Liver (tissue), 9 donors: ENCODE measurements around the gene SMG5. TPM values are rescaled to one million over a fixed set of nuclear protein-coding genes. Genes with fewer than 3 reads are reported as not detected.

Experiments
- DNase-seq: peaks from one replicate; pipeline ENCODE4 v3.0.0-alpha.2; 2017; ENCODE audit warnings: low spot score
- H3K27ac ChIP-seq, 2 donors: one replicate each; pipeline ENCODE4 v1.7.0; 2013; ENCODE audit warnings: inconsistent platforms in 2 of 2, low read length in 2 of 2, control low read depth in 1 of 2, low read depth in 1 of 2, mild to moderate bottlenecking in 1 of 2
- H3K27me3 ChIP-seq, 4 donors: one replicate each; pipeline versions ENCODE4 v1.6.1 to v1.7.0; 2013; ENCODE audit warnings: low read length in 3 of 4, inconsistent platforms in 1 of 4, mild to moderate bottlenecking in 1 of 4, moderate library complexity in 1 of 4; ENCODE audit not compliant: control insufficient read depth in 4 of 4, insufficient read depth in 4 of 4
- H3K36me3 ChIP-seq, 4 donors: one replicate each; pipeline versions ENCODE4 v1.6.1 to v1.7.0; 2013; ENCODE audit warnings: low read length in 3 of 4, mild to moderate bottlenecking in 3 of 4, low read depth in 1 of 4, moderate library complexity in 1 of 4; ENCODE audit not compliant: control insufficient read depth in 4 of 4, insufficient read depth in 3 of 4
- H3K4me1 ChIP-seq, 4 donors: one replicate each; pipeline versions ENCODE4 v1.6.1 to v1.7.0; 2013; ENCODE audit warnings: low read length in 3 of 4, mild to moderate bottlenecking in 3 of 4, moderate library complexity in 1 of 4; ENCODE audit not compliant: control insufficient read depth in 4 of 4, insufficient read depth in 4 of 4
- H3K4me3 ChIP-seq, 3 donors: one replicate each; pipeline versions ENCODE4 v1.6.1 to v1.7.0; 2013; ENCODE audit warnings: low read length in 3 of 3, control low read depth in 1 of 3, low read depth in 1 of 3, mild to moderate bottlenecking in 1 of 3
- H3K9ac ChIP-seq, 2 donors: one replicate each; pipeline ENCODE4 v1.7.0; 2013; ENCODE audit warnings: low read length in 2 of 2, mild to moderate bottlenecking in 2 of 2, moderate library complexity in 2 of 2, control low read depth in 1 of 2, low read depth in 1 of 2
- H3K9me3 ChIP-seq, 4 donors: one replicate each; pipeline versions ENCODE4 v1.6.1 to v1.7.0; 2013; ENCODE audit warnings: low read length in 3 of 4; ENCODE audit not compliant: control insufficient read depth in 4 of 4
- ATF3 ChIP-seq: IDR thresholded peaks from 2 replicates; pipeline ENCODE4 v1.6.1; 2016; ENCODE audit warnings: antibody characterized with exemption
- EGR1 ChIP-seq, 2 donors: IDR thresholded peaks; 2 replicates each; pipeline ENCODE4 v1.6.1; 2016 to 2018; ENCODE audit warnings: antibody characterized with exemption in 2 of 2, low read depth in 2 of 2
- FOXA1 ChIP-seq: IDR thresholded peaks from 2 replicates; pipeline ENCODE4 v1.6.1; 2016; ENCODE audit warnings: antibody characterized with exemption
- FOXA2 ChIP-seq: IDR thresholded peaks from 2 replicates; pipeline ENCODE4 v1.6.1; 2016; ENCODE audit warnings: antibody characterized with exemption
- GABPA ChIP-seq, 2 donors: IDR thresholded peaks in 1 of 2; conservative IDR thresholded peaks in 1 of 2; 2 replicates each; pipeline ENCODE4 v1.6.1; 2016; ENCODE audit warnings: antibody characterized with exemption in 2 of 2, mild to moderate bottlenecking in 1 of 2, moderate library complexity in 1 of 2
- HNF4A ChIP-seq, 2 donors: conservative IDR thresholded peaks; 2 replicates each; pipeline ENCODE4 v1.6.1; 2016; ENCODE audit warnings: antibody characterized with exemption in 2 of 2, mild to moderate bottlenecking in 2 of 2
- HNF4G ChIP-seq: IDR thresholded peaks from 2 replicates; pipeline ENCODE4 v1.6.1; 2016; ENCODE audit warnings: antibody characterized with exemption
- JUND ChIP-seq, 2 donors: IDR thresholded peaks; 2 replicates each; pipeline ENCODE4 v1.6.1; 2016; ENCODE audit warnings: antibody characterized with exemption in 2 of 2
- NR2F2 ChIP-seq: IDR thresholded peaks from 2 replicates; pipeline ENCODE4 v1.6.1; 2016; ENCODE audit warnings: antibody characterized with exemption
- RAD21 ChIP-seq, 2 donors: IDR thresholded peaks; 2 replicates each; pipeline ENCODE4 v1.6.1; 2016; ENCODE audit warnings: antibody characterized with exemption in 2 of 2, mild to moderate bottlenecking in 2 of 2
- REST ChIP-seq: IDR thresholded peaks from 2 replicates; pipeline ENCODE4 v1.6.1; 2016; ENCODE audit warnings: antibody characterized with exemption, mild to moderate bottlenecking
- RXRA ChIP-seq, 2 donors: IDR thresholded peaks; 2 replicates each; pipeline ENCODE4 v1.6.1; 2017 to 2018; ENCODE audit warnings: antibody characterized with exemption in 2 of 2, mild to moderate bottlenecking in 1 of 2
- SP1 ChIP-seq: IDR thresholded peaks from 2 replicates; pipeline ENCODE4 v1.6.1; 2018; ENCODE audit warnings: antibody characterized with exemption, mild to moderate bottlenecking
- TAF1 ChIP-seq: conservative IDR thresholded peaks from 2 replicates; pipeline ENCODE4 v1.6.1; 2016; ENCODE audit warnings: antibody characterized with exemption, mild to moderate bottlenecking
- YY1 ChIP-seq: IDR thresholded peaks from 2 replicates; pipeline ENCODE4 v1.6.1; 2016; ENCODE audit warnings: antibody characterized with exemption, mild to moderate bottlenecking
- WGBS: extraction: QIAGEN DNeasy Blood & Tissue Kit; methylation state at CpG from one replicate; pipeline ENCODE4 v1.1.7; 2013; 5-methylcytosine and 5-hydroxymethylcytosine counted together
- polyA plus RNA-seq, 2 donors: library from polyadenylated mRNA; stranded (reverse) in 1 of 2; unstranded in 1 of 2; fragments of 200-250 nt in 1 of 2; fragments of >200 nt in 1 of 2; fragmentation: Nextera tagmentation in 1 of 2; extraction: Ambion mirVana in 1 of 2; gene quantifications; one replicate each; pipeline versions ENCODE4 v1.2.1 to v1.2.3, GENCODE V29; 2013 to 2015
- total RNA-seq, 2 donors: library from RNA; depleted of rRNA; stranded (reverse); fragments of >200 nt; gene quantifications; one replicate each; pipeline ENCODE4 v1.2.3, GENCODE V29; 2014
- TF ChIP-seq, protein P1 (sequence below): IDR thresholded peaks from 2 replicates; pipeline ENCODE4 v1.6.1; 2016; ENCODE audit warnings: antibody characterized with exemption
- TF ChIP-seq, protein P2 (sequence below): fragments of 150-350 bp; IDR thresholded peaks from 2 replicates; pipeline ENCODE4 v1.5.1; 2017; ENCODE audit warnings: improper control_type of control experiment, low read depth, low read length; ENCODE audit not compliant: missing input control
- TF ChIP-seq, protein P3 (sequence below): IDR thresholded peaks from 2 replicates; pipeline ENCODE4 v1.6.1; 2016; ENCODE audit warnings: antibody characterized with exemption
- donor health status: healthy.
- donor health status: healthy.
- donor health status: healthy.
- donor health status: healthy.
- donor health status: healthy.

The SMG5 gene
- total and polyA plus RNA-seq, 4 donors: 22.9 to 59.1 (median 35.7) TPM

GRCh38 chr1:156247460-156248322, 34.9 kb downstream of the SMG5 start, which contains the start of gene PAQR6:
Gene PAQR6 (minus strand): TSS chr1:156248056. CDS start chr1:156246731, 1,325 bp downstream.
- no peak within 1 kb of the TSS for H3K9ac ChIP-seq
- H3K4me3 ChIP-seq: no peak within 1 kb of the TSS
- no peak within 1 kb of the TSS for H3K27ac ChIP-seq
- peaks cover 5 to 41% (median 29%) of the 10 kb centered on the region in 4 donors for H3K36me3 ChIP-seq
- peaks cover 4 to 17% (median 9%) of the 10 kb centered on the region in 4 donors for H3K4me1 ChIP-seq
- H3K9me3 ChIP-seq: no peaks in the 10 kb centered on the region
- DNase-seq: no peak
- WGBS: 70% methylated on average over 16 of the region's 16 CpGs
- TF ChIP-seq, protein P1, sequence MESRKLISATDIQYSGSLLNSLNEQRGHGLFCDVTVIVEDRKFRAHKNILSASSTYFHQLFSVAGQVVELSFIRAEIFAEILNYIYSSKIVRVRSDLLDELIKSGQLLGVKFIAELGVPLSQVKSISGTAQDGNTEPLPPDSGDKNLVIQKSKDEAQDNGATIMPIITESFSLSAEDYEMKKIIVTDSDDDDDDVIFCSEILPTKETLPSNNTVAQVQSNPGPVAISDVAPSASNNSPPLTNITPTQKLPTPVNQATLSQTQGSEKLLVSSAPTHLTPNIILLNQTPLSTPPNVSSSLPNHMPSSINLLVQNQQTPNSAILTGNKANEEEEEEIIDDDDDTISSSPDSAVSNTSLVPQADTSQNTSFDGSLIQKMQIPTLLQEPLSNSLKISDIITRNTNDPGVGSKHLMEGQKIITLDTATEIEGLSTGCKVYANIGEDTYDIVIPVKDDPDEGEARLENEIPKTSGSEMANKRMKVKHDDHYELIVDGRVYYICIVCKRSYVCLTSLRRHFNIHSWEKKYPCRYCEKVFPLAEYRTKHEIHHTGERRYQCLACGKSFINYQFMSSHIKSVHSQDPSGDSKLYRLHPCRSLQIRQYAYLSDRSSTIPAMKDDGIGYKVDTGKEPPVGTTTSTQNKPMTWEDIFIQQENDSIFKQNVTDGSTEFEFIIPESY: no peak
- TF ChIP-seq HNF4G (no peak), FOXA1 (no peak), JUND (IDR thresholded peaks at IDR 0.05) (no peak), YY1 (no peak), REST (no peak), RXRA (IDR thresholded peaks at IDR 0.05) (no peak), GABPA (IDR thresholded peaks at IDR 0.05 in 1 of 2, conservative IDR thresholded peaks at IDR 0.05 in 1 of 2) (no peak), HNF4A (conservative IDR thresholded peaks at IDR 0.05) (no peak), EGR1 (IDR thresholded peaks at IDR 0.05; ENCODE audit: low read depth in 2 of 2) (no peak), NR2F2 (no peak), RAD21 (IDR thresholded peaks at IDR 0.05) (no peak), SP1 (no peak), ATF3 (no peak), TAF1 (no peak), FOXA2 (no peak)
- TF ChIP-seq, protein P2, sequence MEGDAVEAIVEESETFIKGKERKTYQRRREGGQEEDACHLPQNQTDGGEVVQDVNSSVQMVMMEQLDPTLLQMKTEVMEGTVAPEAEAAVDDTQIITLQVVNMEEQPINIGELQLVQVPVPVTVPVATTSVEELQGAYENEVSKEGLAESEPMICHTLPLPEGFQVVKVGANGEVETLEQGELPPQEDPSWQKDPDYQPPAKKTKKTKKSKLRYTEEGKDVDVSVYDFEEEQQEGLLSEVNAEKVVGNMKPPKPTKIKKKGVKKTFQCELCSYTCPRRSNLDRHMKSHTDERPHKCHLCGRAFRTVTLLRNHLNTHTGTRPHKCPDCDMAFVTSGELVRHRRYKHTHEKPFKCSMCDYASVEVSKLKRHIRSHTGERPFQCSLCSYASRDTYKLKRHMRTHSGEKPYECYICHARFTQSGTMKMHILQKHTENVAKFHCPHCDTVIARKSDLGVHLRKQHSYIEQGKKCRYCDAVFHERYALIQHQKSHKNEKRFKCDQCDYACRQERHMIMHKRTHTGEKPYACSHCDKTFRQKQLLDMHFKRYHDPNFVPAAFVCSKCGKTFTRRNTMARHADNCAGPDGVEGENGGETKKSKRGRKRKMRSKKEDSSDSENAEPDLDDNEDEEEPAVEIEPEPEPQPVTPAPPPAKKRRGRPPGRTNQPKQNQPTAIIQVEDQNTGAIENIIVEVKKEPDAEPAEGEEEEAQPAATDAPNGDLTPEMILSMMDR: no peak
- TF ChIP-seq, protein P3, sequence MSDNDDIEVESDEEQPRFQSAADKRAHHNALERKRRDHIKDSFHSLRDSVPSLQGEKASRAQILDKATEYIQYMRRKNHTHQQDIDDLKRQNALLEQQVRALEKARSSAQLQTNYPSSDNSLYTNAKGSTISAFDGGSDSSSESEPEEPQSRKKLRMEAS: no peak
- no peaks in the 10 kb centered on the region for H3K27me3 ChIP-seq
